Measurements from ENCODE around the gene AIFM2. TPM values are rescaled to one million over a fixed set of nuclear protein-coding genes. Genes with fewer than 3 reads are reported as not detected.

AIFM2 gene
- total and polyA plus RNA-seq, 8 donors = 6.0 to 17.5 (median 7.2) TPM

DNA sequence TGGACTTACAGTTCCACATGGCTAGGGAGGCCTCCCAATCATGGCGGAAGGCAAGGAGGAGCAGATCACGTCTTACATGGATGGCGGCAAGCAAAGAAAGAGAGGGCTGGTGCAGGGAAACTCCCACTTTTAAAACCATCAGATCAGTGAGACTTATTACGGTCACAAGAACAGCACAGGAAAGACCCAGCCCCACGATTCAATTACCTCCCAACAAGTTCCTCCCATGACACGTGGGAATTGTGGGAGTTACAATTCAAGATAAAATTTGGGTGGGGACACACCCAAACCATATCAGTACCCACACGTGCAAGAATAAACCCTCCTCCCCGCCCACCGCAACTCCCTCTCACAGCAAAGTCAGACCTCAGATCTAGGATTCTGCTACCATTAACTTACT is 4.5 kb upstream of the AIFM2 start:
- no peaks in the 10 kb centered on the region for H3K9me3 ChIP-seq
- H3K36me3 ChIP-seq = peaks cover 0 to 5% of the 10 kb centered on the region in 2 donors
- ATAC-seq (no peak), DNase-seq (no peak)
- intact Hi-C loops (cut with DNase I) = no loop called here
- no peak for TF ChIP-seq CTCF (IDR thresholded peaks at IDR 0.05)
- no peak overlapping the region for H3K27ac ChIP-seq
- H3K4me1 ChIP-seq = peaks cover 0 to 5% of the 10 kb centered on the region in 2 donors
- peaks cover 0 to 7% of the 10 kb centered on the region in 2 donors for H3K27me3 ChIP-seq
- H3K4me3 ChIP-seq = no peak overlapping the region

DNA sequence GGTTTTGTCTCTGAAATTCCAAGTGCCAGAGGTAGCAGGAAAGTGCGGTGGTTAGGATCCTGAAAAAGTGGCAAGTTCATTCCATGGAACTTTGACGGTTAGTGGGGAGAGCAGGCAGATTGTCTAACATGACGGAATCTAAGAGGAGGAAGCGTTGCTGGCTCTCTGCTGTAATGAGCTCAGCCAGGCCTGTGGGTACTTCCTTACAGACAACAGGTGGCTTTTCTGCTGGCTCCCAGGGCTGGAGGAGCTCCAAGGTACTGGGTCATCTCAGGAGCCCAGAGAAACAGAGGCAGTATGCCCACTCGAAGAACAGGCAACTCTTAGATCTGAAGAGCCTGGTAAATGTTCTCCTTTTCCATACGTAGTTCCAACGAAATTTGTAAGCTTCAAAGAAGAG is 3.1 kb upstream of the AIFM2 start:
- Histone ChIP-seq H3K9me3 (no peaks in the 10 kb centered on the region), H3K36me3 (peaks cover 0 to 5% of the 10 kb centered on the region in 2 donors), H3K4me3 (no peak overlapping the region), H3K27me3 (peaks cover 0 to 13% of the 10 kb centered on the region in 2 donors), H3K27ac (no peak overlapping the region), H3K4me1 (peaks cover 7 to 20% of the 10 kb centered on the region in 2 donors)
- no peak for TF ChIP-seq CTCF (IDR thresholded peaks at IDR 0.05)
- intact Hi-C loops (cut with DNase I) = no loop called here
- ATAC-seq (no peak), DNase-seq (no peak)

- Histone ChIP-seq H3K27ac (no peak overlapping the region), H3K36me3 (peaks cover 0 to 5% of the 10 kb centered on the region in 2 donors), H3K9me3 (no peaks in the 10 kb centered on the region), H3K4me1 (peaks cover 7 to 22% of the 10 kb centered on the region in 2 donors), H3K4me3 (no peak overlapping the region), H3K27me3 (peaks cover 0 to 13% of the 10 kb centered on the region in 2 donors)
- DNase-seq (no peak), ATAC-seq (no peak)
- TF ChIP-seq CTCF (IDR thresholded peaks at IDR 0.05) = no peak
- intact Hi-C loops (cut with DNase I) = no loop called here
Measured at GRCh38 chr10:70135046-70135445, 2.4 kb upstream of the AIFM2 start.

DNA sequence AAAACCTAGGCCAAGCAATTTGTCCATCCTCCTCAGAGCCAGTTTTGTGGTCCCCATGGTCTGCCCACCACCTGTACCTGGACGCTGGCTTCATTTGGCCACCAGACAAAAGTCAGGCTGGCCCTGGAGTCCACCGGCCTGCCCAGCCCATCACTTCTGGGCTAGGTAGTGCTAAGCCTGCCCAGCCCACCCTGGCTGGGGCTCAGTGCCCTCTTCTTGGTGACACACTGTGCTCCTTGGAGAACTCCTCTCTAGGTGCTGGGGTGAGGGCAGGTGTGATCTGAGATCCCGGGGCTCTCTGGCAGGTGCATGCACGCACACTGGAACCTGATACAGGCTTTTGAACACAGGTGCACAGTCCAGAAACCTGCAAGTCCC is 1.1 kb downstream of the AIFM2 start:
- Histone ChIP-seq H3K27ac (peak overlapping the region in 1 of 2 donors; percentile 38), H3K9me3 (no peaks in the 10 kb centered on the region), H3K27me3 (peaks cover 0 to 13% of the 10 kb centered on the region in 2 donors), H3K4me1 (peaks cover 7 to 22% of the 10 kb centered on the region in 2 donors), H3K36me3 (no peaks in the 10 kb centered on the region), H3K4me3 (peak overlapping the region in 1 of 2 donors; percentile 67)
- intact Hi-C loops (cut with DNase I) = no loop called here
- DNase-seq = no peak
- peak; percentile 14 for ATAC-seq
- TF ChIP-seq CTCF (IDR thresholded peaks at IDR 0.05) = no peak

DNA sequence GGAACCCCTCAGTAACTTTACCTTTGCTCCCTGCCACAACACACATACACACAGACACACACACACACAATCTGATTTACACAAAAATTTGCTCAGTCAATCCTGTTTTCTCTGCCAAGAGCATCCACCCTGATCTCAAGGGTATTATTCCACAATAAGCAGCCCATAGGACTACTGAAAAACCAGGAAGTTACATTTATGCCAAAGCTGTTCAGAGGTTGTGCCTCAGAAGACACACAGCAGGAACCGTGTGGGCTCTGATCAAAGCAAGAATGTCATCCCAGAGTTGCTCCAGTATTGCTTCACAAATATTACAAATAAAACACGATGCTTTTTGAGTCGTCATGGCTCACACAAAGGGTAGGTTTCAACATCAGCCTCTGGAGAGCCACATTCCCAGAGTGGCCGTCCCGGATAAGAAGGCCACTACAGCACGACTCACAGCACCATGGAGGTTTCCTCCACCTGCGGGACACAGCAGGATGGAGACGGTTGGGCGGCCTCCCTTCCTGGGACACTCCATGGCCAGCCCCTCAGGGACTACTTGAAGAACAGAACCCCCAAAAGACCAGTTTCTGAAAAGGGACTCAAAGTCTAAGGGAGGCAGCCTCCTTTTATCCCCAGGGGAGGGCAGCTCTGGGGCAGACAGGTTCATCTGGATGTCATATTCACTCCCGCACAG is 1.6 kb downstream of the AIFM2 start:
- DNase-seq (no peak), ATAC-seq (peak; percentile 30)
- peak overlapping the region in 1 of 2 donors; percentile 67 for H3K4me3 ChIP-seq
- H3K27me3 ChIP-seq = peaks cover 0 to 13% of the 10 kb centered on the region in 2 donors
- H3K27ac ChIP-seq = peak overlapping the region in 1 of 2 donors; percentile 38
- TF ChIP-seq CTCF (IDR thresholded peaks at IDR 0.05) = no peak
- no peaks in the 10 kb centered on the region for H3K36me3 ChIP-seq
- intact Hi-C loops (cut with DNase I) = no loop called here
- no peaks in the 10 kb centered on the region for H3K9me3 ChIP-seq
- H3K4me1 ChIP-seq = peaks cover 7 to 22% of the 10 kb centered on the region in 2 donors

Measured in left lung (tissue), 10 donors.